HEK293 (cell line): ENCODE measurements around the gene SMKR1.

ENCODE experiments used
- YY1 ChIP-seq: fragments of 450-650 bp; formaldehyde crosslinking; IDR thresholded peaks from 2 replicates; pipeline ENCODE4 v1.5.1; 2018; ENCODE audit warnings: missing biosample characterization, missing genetic modification characterization
- ZNF302 ChIP-seq: fragments of 450-650 bp; formaldehyde crosslinking; IDR thresholded peaks from 2 replicates; pipeline ENCODE4 v1.5.1; 2016; ENCODE audit warnings: missing biosample characterization, missing genetic modification characterization, low read depth
- ZNF561 ChIP-seq: fragments of 450-650 bp; IDR thresholded peaks from 2 replicates; pipeline ENCODE4 v1.5.1; 2018; ENCODE audit warnings: missing biosample characterization, missing genetic modification characterization, borderline replicate concordance
- ZNF585B ChIP-seq: fragments of 450-650 bp; formaldehyde crosslinking; IDR thresholded peaks from 2 replicates; pipeline ENCODE4 v1.5.1; 2016; ENCODE audit warnings: missing biosample characterization, missing genetic modification characterization
- ZNF76 ChIP-seq: fragments of 450-650 bp; formaldehyde crosslinking; IDR thresholded peaks from 2 replicates; pipeline ENCODE4; 2016; ENCODE audit warnings: low read depth, missing biosample characterization, missing genetic modification characterization, borderline replicate concordance
- ZNF777 ChIP-seq: fragments of 450-650 bp; formaldehyde crosslinking; IDR thresholded peaks from 2 replicates; pipeline ENCODE4 v1.5.1; 2017; ENCODE audit warnings: missing biosample characterization, missing genetic modification characterization, borderline replicate concordance
- TF ChIP-seq, protein P1 (sequence below): fragments of 450-650 bp; formaldehyde crosslinking; IDR thresholded peaks from 2 replicates; pipeline ENCODE4 v1.5.1; 2016; ENCODE audit warnings: missing biosample characterization, missing genetic modification characterization
- TF ChIP-seq, protein P2 (sequence below): fragments of 450-650 bp; formaldehyde crosslinking; IDR thresholded peaks from 2 replicates; pipeline ENCODE4 v1.5.1; 2016; ENCODE audit warnings: missing biosample characterization, missing genetic modification characterization
- TF ChIP-seq, protein P3 (sequence below): fragments of 450-650 bp; formaldehyde crosslinking; IDR thresholded peaks from 2 replicates; pipeline ENCODE4 v1.5.1; 2016; ENCODE audit warnings: missing biosample characterization, missing genetic modification characterization
- TF ChIP-seq, protein P4 (sequence below): fragments of 450-650 bp; formaldehyde crosslinking; optimal IDR thresholded peaks from 2 replicates; pipeline ENCODE3; 2016; ENCODE audit warnings: missing biosample characterization, mild to moderate bottlenecking, missing genetic modification characterization

DNA sequence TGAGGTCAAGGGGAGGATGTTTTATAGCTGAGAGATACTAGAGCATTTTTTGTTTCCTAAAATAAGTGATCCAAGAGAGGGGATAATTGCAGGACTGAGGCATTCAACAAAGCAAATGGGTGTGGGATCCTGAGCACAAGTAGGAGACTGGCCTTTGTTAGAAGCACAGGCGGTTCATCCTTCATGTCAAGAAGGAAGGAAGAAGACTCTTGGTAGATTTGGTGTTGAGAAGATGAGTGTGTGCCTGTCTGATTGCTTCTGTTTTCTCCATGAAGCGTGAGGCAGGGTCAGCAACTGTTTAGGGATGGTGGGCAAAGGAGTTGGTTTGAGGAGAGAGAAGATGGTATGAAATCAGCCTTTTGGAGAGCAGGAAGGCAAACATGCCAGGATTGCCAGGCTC is 40.5 kb upstream of the SMKR1 start:
- TF ChIP-seq, protein P1, sequence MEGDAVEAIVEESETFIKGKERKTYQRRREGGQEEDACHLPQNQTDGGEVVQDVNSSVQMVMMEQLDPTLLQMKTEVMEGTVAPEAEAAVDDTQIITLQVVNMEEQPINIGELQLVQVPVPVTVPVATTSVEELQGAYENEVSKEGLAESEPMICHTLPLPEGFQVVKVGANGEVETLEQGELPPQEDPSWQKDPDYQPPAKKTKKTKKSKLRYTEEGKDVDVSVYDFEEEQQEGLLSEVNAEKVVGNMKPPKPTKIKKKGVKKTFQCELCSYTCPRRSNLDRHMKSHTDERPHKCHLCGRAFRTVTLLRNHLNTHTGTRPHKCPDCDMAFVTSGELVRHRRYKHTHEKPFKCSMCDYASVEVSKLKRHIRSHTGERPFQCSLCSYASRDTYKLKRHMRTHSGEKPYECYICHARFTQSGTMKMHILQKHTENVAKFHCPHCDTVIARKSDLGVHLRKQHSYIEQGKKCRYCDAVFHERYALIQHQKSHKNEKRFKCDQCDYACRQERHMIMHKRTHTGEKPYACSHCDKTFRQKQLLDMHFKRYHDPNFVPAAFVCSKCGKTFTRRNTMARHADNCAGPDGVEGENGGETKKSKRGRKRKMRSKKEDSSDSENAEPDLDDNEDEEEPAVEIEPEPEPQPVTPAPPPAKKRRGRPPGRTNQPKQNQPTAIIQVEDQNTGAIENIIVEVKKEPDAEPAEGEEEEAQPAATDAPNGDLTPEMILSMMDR (tag by site-specific recombination): no peak
- no peak for TF ChIP-seq ZNF777 (tag by site-specific recombination)
- TF ChIP-seq, protein P2, sequence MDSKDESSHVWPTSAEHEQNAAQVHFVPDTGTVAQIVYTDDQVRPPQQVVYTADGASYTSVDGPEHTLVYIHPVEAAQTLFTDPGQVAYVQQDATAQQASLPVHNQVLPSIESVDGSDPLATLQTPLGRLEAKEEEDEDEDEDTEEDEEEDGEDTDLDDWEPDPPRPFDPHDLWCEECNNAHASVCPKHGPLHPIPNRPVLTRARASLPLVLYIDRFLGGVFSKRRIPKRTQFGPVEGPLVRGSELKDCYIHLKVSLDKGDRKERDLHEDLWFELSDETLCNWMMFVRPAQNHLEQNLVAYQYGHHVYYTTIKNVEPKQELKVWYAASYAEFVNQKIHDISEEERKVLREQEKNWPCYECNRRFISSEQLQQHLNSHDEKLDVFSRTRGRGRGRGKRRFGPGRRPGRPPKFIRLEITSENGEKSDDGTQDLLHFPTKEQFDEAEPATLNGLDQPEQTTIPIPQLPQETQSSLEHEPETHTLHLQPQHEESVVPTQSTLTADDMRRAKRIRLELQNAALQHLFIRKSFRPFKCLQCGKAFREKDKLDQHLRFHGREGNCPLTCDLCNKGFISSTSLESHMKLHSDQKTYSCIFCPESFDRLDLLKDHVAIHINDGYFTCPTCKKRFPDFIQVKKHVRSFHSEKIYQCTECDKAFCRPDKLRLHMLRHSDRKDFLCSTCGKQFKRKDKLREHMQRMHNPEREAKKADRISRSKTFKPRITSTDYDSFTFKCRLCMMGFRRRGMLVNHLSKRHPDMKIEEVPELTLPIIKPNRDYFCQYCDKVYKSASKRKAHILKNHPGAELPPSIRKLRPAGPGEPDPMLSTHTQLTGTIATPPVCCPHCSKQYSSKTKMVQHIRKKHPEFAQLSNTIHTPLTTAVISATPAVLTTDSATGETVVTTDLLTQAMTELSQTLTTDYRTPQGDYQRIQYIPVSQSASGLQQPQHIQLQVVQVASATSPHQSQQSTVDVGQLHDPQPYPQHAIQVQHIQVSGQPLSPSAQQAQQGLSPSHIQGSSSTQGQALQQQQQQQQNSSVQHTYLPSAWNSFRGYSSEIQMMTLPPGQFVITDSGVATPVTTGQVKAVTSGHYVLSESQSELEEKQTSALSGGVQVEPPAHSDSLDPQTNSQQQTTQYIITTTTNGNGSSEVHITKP: no peak
- TF ChIP-seq, protein P3, sequence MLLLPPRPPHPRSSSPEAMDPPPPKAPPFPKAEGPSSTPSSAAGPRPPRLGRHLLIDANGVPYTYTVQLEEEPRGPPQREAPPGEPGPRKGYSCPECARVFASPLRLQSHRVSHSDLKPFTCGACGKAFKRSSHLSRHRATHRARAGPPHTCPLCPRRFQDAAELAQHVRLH (tag by site-specific recombination): no peak
- TF ChIP-seq, protein P4, sequence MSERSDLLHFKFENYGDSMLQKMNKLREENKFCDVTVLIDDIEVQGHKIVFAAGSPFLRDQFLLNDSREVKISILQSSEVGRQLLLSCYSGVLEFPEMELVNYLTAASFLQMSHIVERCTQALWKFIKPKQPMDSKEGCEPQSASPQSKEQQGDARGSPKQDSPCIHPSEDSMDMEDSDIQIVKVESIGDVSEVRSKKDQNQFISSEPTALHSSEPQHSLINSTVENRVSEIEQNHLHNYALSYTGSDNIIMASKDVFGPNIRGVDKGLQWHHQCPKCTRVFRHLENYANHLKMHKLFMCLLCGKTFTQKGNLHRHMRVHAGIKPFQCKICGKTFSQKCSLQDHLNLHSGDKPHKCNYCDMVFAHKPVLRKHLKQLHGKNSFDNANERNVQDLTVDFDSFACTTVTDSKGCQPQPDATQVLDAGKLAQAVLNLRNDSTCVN (tag by site-specific recombination): no peak
- TF ChIP-seq YY1 (tag by site-specific recombination): no peak
- no peak for TF ChIP-seq ZNF561 (tag by site-specific recombination)
- TF ChIP-seq ZNF585B (tag by site-specific recombination): no peak
- no peak for TF ChIP-seq ZNF76
- no peak for TF ChIP-seq ZNF302 (tag by site-specific recombination)
